HG03097 (cell line): ENCODE measurements around the gene PTPRM.

ENCODE experiments used
- ATAC-seq: cut with Tn5 transposase; IDR thresholded peaks from one replicate; pipeline ENCODE4 v1.9.1; 2021; ENCODE audit not compliant: unreplicated experiment, low FRiP score

PTPRM gene

DNA sequence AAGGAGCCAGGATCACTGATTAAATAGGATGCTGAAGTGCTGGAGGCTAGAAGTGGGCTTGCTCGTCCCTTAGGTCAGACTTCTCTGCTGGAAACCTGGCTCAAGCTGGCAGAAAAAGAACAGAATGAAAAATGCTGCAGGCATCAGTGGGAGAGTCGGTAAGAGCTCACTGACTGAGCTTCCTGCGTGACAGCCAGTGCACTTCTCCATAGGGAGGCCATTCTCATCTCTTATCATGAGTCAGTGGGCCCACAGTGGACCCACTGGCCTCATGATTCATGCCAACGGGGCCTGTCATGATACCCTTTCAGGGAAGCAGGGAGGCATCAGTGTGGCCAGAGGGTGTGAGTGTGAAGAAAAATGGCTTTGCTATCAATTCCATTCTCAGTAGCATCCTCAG lies 498.2 kb downstream of the PTPRM start:
- no peak for ATAC-seq

DNA sequence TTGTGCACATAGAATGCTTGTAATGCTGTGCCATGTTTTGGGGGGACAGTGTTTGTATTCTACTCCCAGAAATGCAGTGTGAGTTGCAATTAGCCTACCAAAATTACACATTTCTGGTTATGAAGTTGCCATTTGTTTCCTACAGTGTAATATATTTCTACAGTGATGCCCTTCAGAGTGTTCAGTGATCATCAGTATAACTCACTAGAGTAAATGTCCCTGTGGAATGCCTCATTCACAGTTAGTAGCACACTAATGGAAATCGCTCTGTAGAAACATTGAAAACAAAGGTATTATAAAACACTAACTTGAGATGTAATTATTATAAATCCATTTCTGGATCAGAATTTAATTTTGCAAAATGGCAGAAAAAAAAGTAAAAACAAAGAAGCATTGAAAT lies 498.7 kb downstream of the PTPRM start:
- ATAC-seq: no peak

DNA sequence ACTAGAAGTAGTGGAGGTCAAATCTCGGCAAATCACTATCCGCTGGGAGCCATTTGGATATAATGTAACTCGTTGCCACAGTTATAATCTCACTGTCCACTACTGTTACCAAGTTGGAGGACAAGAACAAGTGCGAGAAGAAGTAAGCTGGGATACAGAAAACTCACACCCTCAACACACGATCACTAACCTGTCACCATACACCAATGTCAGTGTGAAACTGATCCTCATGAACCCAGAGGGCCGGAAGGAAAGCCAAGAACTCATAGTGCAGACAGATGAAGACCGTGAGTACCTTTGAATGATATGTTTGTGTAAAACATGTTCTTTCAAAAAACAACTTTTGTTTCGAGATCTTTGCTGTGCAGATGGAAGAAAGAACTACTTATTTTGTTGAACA lies 502.6 kb downstream of the PTPRM start:
- ATAC-seq: no peak

DNA sequence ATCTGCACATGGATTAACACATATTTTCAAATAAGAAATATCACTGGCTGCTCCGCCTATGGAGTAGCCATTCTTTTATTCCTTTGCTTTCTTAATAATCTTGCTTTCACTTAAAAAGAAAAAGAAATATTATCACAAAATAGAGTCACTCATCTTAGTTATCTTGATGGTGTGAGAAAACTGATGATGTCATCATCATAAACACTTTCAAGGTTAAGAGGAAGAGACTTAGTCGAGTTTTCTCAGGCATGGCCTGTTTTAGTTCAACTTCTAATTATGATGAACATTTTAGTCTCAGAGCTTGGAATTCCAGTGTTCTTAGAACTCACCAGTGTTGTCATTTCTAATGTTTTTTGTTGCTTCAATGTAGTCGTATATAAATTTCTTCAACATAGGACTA lies 506.1 kb downstream of the PTPRM start:
- ATAC-seq: no peak

DNA sequence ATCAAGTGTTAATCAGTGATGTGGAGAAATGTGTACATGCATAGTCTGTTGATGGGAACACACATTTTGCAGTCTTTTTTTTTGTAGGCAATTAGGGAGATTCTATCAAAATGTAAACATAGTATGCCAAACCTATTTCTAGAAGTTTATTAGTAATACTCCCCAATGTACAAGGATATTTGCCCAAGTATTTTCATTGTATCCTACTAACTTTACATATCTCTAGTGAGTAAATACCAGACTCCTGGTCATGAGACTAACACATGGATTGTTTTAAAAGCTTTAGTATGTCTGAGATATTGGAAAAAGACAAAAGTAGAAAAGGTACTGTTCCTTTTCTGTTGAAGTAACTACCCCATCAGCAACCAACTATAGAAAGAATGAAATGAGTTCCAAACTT lies 513.0 kb downstream of the PTPRM start:
- no peak for ATAC-seq

DNA sequence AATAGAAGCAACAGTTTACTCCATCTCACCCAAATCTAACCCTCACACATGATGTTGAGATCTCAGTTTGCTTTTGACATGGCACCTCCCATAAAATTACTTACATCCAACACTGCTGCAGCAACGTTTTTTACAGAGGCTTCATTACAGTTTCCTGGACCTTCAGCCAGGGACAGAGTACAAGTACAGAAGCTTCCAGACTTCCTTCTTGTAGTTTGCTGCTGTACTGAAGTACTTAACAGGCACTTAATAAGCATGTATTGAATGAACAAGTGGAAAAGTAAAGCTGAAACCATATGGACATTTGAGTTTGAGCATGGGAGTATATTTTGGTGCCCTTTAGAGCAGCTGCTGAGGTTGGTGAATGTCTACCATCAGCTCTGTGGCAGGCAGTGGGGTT lies 514.2 kb downstream of the PTPRM start:
- no peak for ATAC-seq

DNA sequence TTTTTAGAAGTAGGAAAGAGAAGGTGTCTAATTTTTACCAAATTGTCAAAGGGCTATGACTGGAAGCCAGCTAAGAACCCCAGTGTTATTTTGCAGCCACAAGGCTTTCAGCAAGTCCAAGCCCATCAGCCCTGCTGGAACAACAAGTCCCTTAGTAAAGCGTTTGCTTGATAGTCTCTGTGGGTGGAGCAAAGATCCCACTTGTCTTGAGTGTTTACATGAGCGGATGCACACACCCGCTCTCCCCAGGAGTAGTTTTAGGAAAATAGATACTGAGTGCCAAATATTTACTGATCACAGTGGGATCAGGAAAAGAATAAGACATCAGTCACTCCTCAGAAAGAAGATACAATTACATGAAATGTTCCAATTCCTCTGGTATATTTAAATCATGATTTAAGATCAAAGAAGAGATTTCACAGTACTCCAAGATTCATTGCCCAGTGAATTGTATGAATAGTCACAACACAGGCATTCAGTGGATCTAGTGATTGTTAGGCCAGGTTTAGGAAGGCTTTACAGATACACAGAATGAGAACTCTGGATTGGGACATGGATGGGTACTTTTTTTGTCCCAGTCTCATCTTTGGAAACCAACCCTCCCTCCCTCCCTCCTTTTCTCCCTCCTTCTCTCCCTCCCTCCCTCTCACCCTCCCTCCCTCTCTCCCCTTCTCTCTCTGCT lies 514.9 kb downstream of the PTPRM start:
- no peak for ATAC-seq

DNA sequence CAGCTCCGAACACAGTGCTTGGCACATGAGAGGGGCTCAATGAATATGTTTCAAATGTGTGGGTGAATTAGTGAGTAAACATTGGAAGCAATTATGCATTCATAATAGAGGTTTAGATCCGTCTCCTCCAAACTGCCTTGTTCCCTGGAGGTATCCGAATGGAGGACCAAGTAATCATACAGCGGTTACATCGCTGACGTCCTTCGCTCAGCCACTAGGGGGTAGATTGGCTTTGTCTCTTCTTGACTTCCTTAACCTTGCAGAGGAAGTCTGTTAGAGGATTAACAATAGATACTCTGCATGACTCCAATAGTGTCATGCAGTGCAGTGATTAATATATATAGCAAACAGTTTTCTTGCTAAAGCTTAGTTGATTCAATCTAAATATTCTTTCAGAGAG lies 517.0 kb downstream of the PTPRM start:
- ATAC-seq: no peak

DNA sequence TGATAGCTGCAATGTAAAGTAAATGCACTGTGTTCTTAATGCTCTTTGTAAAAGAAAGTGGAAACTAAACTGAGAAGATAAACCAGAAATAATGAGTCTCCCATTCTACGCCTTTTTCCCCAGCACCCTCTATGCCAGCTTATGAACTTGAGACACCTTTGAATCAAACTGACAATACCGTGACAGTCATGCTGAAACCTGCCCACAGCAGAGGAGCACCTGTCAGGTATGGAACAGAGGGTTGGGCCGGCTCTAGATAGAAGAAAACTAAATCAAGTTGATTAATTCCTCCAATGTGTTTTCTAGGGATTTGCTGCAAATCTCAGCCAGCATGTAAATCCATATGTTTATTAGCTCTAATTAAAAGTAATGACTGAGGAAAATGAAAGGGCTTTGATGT lies 521.5 kb downstream of the PTPRM start:
- ATAC-seq: no peak

DNA sequence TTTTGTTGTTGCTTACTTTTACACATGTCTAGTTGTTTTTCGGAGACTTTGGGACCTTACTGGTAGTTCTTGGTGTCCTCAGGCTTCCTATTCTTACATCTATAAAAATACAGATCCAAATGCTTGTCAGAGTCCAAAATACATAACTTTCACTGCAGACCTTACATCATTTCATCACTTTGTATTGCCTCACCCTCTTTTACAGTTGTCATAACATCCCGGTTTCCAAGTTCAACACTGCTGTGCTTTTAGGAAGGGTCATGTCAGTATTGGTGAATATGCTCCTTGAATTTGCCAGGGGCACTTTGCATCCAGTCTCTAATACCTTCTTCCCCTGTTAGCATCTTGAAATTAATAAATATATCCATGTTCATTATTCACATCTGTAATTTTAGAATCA lies 523.9 kb downstream of the PTPRM start:
- ATAC-seq: no peak

DNA sequence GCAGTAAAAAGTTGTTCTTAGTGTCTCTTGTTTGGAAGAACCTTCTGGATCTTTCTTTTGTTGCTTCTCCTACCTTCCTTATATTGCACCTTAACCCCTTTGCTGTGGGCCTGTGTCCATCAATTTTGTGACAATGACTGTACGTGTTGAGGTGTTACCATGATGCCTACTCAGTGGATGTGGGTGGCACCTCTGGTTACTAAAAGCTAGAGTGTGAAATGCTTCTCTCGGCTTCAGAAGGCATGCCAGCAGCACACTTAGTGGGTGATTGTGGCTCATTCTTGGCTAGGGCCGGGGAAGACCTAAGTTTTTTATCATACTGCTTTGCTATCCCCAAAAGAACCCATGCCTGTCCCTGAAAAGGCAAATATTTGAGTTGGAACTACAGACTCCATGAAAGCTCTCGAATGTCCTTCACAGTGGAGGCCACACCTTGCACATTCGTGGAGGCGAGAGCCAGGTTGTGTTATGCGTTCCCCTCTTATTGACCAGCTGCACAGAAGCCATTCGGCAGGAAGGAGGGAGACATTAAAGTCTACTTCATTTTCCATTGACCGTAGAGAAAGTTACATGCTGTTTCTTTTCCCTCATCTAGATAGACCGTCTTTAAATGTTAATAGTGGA lies 528.9 kb downstream of the PTPRM start:
- ATAC-seq: no peak

DNA sequence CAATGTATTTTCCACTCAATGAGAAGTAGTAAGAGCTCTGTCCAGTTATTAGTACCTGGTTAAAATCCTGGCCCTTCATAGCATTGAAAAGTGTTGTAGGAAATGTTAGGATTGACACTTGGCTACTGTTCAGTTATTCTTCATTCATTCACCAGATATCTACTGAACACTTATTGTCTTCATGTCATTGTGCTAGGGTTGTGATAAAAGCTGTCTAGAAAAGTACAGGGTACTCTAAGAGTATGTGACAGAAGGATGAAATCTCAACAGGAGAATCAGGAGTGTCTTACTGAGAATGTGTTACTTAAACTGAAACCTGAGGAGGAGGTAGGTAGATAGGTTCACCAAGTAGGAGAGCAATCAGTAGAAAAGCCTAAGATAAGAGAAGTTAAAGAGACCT lies 530.3 kb downstream of the PTPRM start:
- ATAC-seq: no peak

DNA sequence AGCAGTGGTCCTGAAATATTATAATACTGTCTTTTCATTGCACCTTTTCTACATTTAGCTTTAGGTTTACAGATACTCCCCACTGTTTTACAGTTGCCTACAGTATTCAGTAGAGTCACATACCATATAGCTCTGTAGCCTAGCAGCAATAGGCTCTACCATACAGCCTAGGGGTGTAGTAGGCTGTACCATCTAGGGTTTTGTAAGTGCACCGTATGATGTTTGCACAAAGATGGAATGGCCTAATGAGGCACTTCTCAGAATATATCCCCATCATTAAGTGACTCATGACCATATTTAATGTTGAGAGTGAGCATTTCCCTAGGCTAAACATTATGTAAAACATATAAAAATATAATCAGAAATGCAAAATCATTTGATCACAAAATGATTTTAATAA lies 530.8 kb downstream of the PTPRM start:
- ATAC-seq: no peak

DNA sequence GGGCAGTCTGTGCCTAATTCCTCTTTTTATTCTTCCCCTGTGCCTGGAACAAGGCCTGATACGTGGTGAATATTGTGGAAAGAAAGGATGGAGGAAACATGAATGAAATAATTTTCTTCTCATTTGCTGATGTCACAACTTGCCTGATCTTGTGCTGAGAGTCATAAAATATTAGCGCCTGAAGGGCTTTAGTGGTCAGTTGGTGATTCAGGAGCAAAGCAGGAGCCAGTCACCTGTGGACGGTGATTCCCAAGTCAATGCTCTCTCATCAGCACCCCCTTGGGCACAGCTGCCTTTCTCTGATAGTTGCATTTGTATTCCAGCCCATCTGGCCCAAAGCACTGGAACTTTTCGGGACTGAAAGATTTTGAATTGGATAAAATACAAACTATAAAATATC lies 539.5 kb downstream of the PTPRM start:
- ATAC-seq: no peak

DNA sequence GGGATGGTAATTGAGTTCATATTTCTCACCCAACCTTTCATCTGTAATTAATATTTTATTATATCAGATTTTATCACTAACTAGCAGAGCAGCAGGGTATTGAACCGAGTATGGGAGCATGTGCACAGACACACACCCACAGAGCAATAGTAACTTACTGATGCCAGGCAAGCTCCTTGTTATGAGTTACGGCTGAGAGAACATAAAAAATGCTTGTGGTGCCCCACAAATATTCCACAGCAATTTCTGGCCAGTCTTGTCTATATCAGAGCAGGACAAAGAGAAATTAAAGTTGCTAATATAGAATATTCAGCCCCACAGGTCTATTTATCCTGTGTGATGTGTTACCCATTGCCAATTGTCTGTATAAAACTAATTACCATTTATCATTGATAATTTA lies 540.3 kb downstream of the PTPRM start:
- ATAC-seq: no peak

DNA sequence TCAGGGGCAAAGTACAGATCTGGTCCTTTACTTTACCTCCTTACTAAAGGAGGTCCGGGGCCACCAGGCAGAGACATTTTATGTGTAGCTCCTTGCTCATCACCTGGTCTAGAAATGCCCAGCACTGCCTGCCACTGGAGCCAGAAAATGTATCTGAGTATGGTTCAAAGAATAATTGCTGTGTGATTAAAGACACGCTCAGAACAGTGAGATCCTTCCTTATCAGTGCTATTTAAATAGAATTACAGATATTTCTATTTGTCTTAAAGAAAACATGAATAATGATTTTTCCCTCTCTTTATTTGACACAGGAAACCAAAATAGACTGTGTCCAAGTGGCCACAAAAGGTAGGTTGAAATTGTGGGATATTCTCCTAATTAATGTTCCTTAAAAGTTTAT lies 547.4 kb downstream of the PTPRM start:
- no peak for ATAC-seq

DNA sequence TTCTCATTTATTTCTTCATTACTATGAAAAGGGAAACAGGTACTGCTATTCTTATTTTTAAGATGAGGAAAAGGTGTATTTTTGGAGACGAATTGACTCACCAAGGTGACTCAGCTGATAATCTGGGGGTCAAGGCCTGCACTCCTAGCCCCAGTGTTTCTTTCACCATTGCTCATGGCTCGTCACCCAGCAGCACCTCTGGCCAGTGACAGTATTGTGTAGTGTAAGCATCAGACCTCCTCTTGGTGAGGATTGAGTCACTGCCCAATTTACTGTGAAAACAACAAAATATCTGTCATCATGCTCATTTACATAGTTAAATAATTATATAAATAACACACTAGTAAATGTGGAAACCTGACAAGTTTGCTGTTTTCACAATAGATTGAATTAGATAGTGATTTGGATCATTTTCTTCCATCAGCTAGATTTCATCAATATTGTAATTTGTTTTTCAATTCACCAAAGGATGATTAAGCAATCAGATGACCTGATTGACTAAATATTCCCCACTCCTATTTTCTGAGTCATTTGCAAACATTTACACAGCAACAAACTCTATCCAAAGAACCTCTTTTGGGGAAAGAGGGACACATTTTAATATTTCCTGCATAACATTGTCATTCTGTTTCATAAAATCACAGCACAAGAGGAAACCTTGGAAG lies 549.4 kb downstream of the PTPRM start:
- ATAC-seq: no peak

DNA sequence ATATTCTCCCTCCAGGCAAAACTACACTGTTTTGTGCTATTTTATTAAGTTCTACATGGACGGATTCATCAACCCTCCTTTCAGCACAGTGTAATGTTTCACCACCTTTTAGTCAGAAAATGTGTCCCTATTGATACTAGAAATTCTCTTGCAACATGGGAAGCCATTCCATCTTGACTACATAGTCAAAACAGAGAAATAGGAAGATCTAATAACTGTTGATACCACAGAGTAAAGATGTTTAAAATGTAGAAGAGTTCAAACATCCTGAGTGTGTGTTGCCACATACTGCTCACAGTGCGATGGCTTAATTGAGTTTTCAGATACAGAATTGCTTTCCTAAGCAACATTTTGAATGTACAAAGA lies 549.9 kb downstream of the PTPRM start:
- ATAC-seq: no peak

DNA sequence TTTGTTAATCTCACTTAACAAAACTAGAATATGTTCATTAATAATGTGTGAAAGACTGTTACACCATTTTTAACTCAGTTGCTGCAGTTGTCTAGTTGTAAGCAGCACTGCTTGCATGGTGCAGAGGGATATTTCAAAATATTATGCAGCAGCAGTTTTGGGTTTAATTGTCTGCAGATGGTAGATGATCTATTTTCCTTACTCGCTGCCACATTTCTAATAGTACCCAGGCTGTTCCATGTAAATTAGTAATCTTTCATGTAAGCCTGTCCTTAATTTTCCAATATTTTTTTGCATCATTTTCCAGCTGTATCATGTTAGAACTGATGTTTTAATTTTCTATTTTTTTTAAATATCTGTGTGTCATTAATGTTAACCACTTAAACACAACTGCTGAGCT lies 554.0 kb downstream of the PTPRM start:
- ATAC-seq: no peak

DNA sequence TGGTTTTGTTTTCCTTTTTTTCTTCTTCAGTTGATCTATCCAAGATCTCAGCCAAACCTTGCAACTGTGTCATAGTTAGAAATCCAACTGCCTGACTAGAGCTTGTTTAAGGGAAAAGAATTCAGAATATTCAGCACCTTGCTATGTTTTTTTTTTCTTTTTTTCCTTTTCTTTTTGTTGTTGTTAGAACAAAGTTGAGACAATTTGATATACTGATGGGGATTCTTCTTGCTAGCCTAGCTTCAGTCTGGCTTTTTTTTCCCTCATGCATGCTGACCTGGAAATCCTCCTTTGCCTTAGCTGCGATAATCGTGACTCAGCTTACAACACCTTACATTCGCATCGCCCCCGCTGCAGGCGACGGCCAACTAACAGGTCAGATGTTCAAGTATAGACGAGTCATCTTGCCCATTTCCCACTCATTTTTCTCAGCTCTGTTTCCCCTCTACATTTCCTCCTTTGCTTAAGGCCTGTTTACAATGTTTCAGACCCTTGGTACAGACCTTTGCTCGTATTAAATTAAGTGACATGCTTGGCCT lies 554.9 kb downstream of the PTPRM start:
- no peak for ATAC-seq

DNA sequence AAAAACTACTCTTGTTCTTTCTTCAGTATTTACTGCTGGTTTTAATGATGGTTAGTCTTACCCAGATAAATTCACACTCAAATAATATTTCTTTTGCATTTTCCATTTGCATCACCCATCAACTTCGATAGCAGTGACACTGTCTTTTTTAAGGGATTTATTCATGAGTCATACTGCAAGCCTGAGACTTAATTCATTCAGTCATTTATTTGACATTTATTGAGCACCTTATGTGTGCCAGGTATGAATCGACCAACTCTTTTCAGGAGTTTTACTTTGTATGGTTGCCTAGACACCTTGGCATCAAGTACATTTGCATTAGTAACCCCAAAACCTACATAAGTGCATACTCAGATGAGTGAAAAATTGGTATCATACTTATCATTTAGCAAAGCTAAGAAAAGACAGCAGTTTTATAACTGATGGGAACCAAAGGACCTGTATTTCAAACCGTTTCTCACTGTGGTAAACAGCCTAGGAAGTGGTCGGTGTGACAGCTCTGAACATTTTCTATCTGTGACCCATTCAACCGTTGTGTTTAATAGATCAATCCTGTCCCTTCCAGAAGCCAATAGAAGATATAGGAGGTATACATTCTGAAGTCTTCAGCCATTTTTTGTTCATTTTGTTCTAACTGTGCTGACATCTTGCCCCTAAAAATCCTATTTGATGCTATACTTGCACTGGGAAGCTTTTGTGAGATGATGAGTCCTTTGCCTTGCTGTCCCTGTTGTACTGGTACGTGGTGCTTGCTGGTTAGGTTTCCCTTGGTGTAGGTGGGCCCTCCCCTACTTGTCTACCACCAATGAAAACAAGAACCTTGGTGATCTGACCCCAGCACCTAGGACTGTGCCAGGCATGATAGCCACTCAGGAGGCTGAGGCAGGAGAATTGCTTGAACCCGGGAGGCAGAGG lies 557.4 kb downstream of the PTPRM start:
- ATAC-seq: no peak
